ENCODE data around the gene TNNI3.
A peak's percentile ranks its signal among the peaks of the same experiment; 100 is the strongest.

TNNI3 gene

GRCh38 chr19:55146078-55146704 is 11.3 kb downstream of the TNNI3 start:
- DNase-seq = no peak

- DNase-seq = no peak
Observed at GRCh38 chr19:55145232-55145631, 12.3 kb downstream of the TNNI3 start.

GRCh38 chr19:55141696-55142095 is 15.8 kb downstream of the TNNI3 start:
- DNase-seq = no peak

- no peak for DNase-seq
Observed at GRCh38 chr19:55137915-55138314, 19.6 kb downstream of the TNNI3 start.

GRCh38 chr19:55136399-55137102 is 21.0 kb downstream of the TNNI3 start:
- no peak for DNase-seq

- DNase-seq = no peak
Observed at GRCh38 chr19:55134736-55135135, 22.8 kb downstream of the TNNI3 start.

GRCh38 chr19:55133639-55134444 is 23.7 kb downstream of the TNNI3 start:
- no peak for DNase-seq

GRCh38 chr19:55132453-55133129 is 24.9 kb downstream of the TNNI3 start:
- DNase-seq = no peak

GRCh38 chr19:55131421-55131820 is 26.1 kb downstream of the TNNI3 start:
- no peak for DNase-seq

GRCh38 chr19:55119053-55119452 is 38.5 kb downstream of the TNNI3 start:
- DNase-seq = no peak

- DNase-seq = no peak
Observed at GRCh38 chr19:55118401-55118991, 39.0 kb downstream of the TNNI3 start.

GRCh38 chr19:55117663-55118391 is 39.7 kb downstream of the TNNI3 start:
- peak; percentile 91 to 98 (median 95) for DNase-seq

- no peak for DNase-seq
Observed at GRCh38 chr19:55116859-55117662, 40.5 kb downstream of the TNNI3 start, which contains the start of gene PPP1R12C. Gene PPP1R12C, minus strand, starts transcription at chr19:55117637. Its CDS starts 94 bp downstream, at chr19:55117543.

GRCh38 chr19:55116232-55116858 is 41.2 kb downstream of the TNNI3 start:
- no peak for DNase-seq

GRCh38 chr19:55115446-55116065 is 42.0 kb downstream of the TNNI3 start:
- no peak for DNase-seq

- DNase-seq = no peak
Observed at GRCh38 chr19:55114566-55115145, 42.9 kb downstream of the TNNI3 start.

GRCh38 chr19:55113570-55114039 is 43.9 kb downstream of the TNNI3 start:
- no peak for DNase-seq

GRCh38 chr19:55112777-55113569 is 44.6 kb downstream of the TNNI3 start:
- no peak for DNase-seq

Data from activated CD4-positive, CD25-positive, alpha-beta regulatory T cell (primary cell).